Lung (tissue), 12 donors: ENCODE measurements around the gene MAPK14. TPM values are rescaled to one million over a fixed set of nuclear protein-coding genes. Genes with fewer than 3 reads are reported as not detected.

Experiments used
- ATAC-seq: fragments of 200-7000 bp; cut with Tn5 transposase; one replicate; pipeline ENCODE4 v1.9.1; 2020; ENCODE audit warnings: moderate number of reproducible peaks; ENCODE audit not compliant: insufficient read depth, low FRiP score
- DNase-seq, 3 donors: peaks; one replicate each; pipeline ENCODE4 v3.0.0-alpha.2; 2013 to 2017
- H3K27ac ChIP-seq, 2 donors: one replicate each; pipeline ENCODE4 v1.5.1; 2013; ENCODE audit warnings: mild to moderate bottlenecking in 2 of 2, moderate library complexity in 2 of 2, control low read depth in 1 of 2, inconsistent platforms in 1 of 2, low read depth in 1 of 2, low read length in 1 of 2
- H3K27me3 ChIP-seq, 3 donors: one replicate each; pipeline ENCODE4 v1.5.1; 2013; ENCODE audit warnings: low read length in 2 of 3; ENCODE audit not compliant: control insufficient read depth in 3 of 3, insufficient read depth in 3 of 3
- H3K36me3 ChIP-seq, 4 donors: one replicate each; pipeline ENCODE4 v1.5.1; 2013; ENCODE audit warnings: low read length in 4 of 4, mild to moderate bottlenecking in 1 of 4, moderate library complexity in 1 of 4; ENCODE audit not compliant: control insufficient read depth in 4 of 4, insufficient read depth in 4 of 4
- H3K4me1 ChIP-seq, 5 donors: one replicate each; pipeline ENCODE4 v1.5.1; 2013; ENCODE audit warnings: low read length in 5 of 5, mild to moderate bottlenecking in 2 of 5, moderate library complexity in 1 of 5; ENCODE audit not compliant: control insufficient read depth in 5 of 5, insufficient read depth in 5 of 5
- H3K4me3 ChIP-seq: one replicate; pipeline ENCODE4 v1.5.1; 2013; ENCODE audit warnings: mild to moderate bottlenecking, control low read depth, moderate library complexity
- H3K9ac ChIP-seq, 2 donors: one replicate each; pipeline ENCODE4 v1.5.1; 2013; ENCODE audit warnings: low read length in 2 of 2, control low read depth in 1 of 2; ENCODE audit not compliant: insufficient read depth in 1 of 2
- H3K9me3 ChIP-seq, 4 donors: one replicate each; pipeline ENCODE4 v1.5.1; 2013; ENCODE audit warnings: low read length in 3 of 4, mild to moderate bottlenecking in 1 of 4, moderate library complexity in 1 of 4; ENCODE audit not compliant: control insufficient read depth in 4 of 4, insufficient read depth in 3 of 4
- CTCF ChIP-seq: IDR thresholded peaks from 2 replicates; pipeline ENCODE4 v1.5.1; 2012; ENCODE audit warnings: mild to moderate bottlenecking; ENCODE audit errors: control extremely low read depth, extremely low read depth
- WGBS, 2 donors: extraction: QIAGEN DNeasy Blood & Tissue Kit; methylation state at CpG; one replicate each; pipeline ENCODE4 v1.1.7; 2013; 5-methylcytosine and 5-hydroxymethylcytosine counted together
- polyA plus RNA-seq, 2 donors: library from polyadenylated mRNA; stranded (reverse); fragments of 200-250 nt; gene quantifications; one replicate each; pipeline ENCODE4 v1.2.1, GENCODE V29; 2013
- total RNA-seq, 2 donors: library from RNA; depleted of rRNA in 1 of 2; stranded (reverse); fragments of >200 nt in 1 of 2; gene quantifications; one replicate each; pipeline ENCODE4 v1.2.1, GENCODE V29; 2014 to 2021
- donor health status: control.
- donor health status: control.
- donor health status: Bipolar disorder and iron deficiency.
- donor health status: healthy.
- donor health status: DM: yes; HTN: yes; CAD: no.

The MAPK14 gene
- total and polyA plus RNA-seq, 4 donors = 12.8 to 93.3 (median 59.5) TPM

- Histone ChIP-seq H3K27me3 (no peaks in the 10 kb centered on the region), H3K4me3 (no peak overlapping the region), H3K9ac (no peak overlapping the region), H3K4me1 (peaks cover 0 to 9% (median 4%) of the 10 kb centered on the region in 5 donors), H3K27ac (no peak overlapping the region), H3K9me3 (no peaks in the 10 kb centered on the region), H3K36me3 (peaks cover 0 to 13% (median 7%) of the 10 kb centered on the region in 4 donors)
- ATAC-seq (no peak), DNase-seq (no peak)
- no peak for TF ChIP-seq CTCF
Measured at GRCh38 chr6:36073587-36073986, 46.0 kb downstream of the MAPK14 start.

- TF ChIP-seq CTCF = no peak
- DNase-seq (no peak), ATAC-seq (no peak)
- Histone ChIP-seq H3K36me3 (peaks cover 4 to 27% (median 15%) of the 10 kb centered on the region in 4 donors), H3K4me1 (no peaks in the 10 kb centered on the region), H3K27ac (no peak overlapping the region), H3K27me3 (no peaks in the 10 kb centered on the region), H3K9ac (no peak overlapping the region), H3K4me3 (no peak overlapping the region), H3K9me3 (no peaks in the 10 kb centered on the region)
- WGBS, 2 donors = 37 to 66% methylated on average over 3 of the region's 3 CpGs
Measured at GRCh38 chr6:36075656-36076055, 48.0 kb downstream of the MAPK14 start.

GRCh38 chr6:36076178-36077063, 48.8 kb downstream of the MAPK14 start:
- Histone ChIP-seq H3K9me3 (peaks cover 0 to 2% (median 0%) of the 10 kb centered on the region in 4 donors), H3K27ac (no peak overlapping the region), H3K27me3 (no peaks in the 10 kb centered on the region), H3K4me1 (no peaks in the 10 kb centered on the region), H3K36me3 (peaks cover 4 to 32% (median 21%) of the 10 kb centered on the region in 4 donors), H3K9ac (no peak overlapping the region), H3K4me3 (no peak overlapping the region)
- no peak for ATAC-seq
- WGBS, 2 donors = 90 to 92% methylated on average over 3 of the region's 3 CpGs
- DNase-seq = no peak
- TF ChIP-seq CTCF = no peak
